Keratinocyte (primary cell): Measurements from ENCODE around the gene ABLIM1.

Source experiments
- EZH2 ChIP-seq: IDR thresholded peaks from one replicate; pipeline ENCODE4 v1.6.1; 2012; ENCODE audit warnings: inconsistent platforms, mild to moderate bottlenecking, low read length, moderate library complexity
- TF ChIP-seq, protein P1 (sequence below), 3 experiments: IDR thresholded peaks in 1 of 3; conservative IDR thresholded peaks in 1 of 3; optimal IDR thresholded peaks in 1 of 3; 2 replicates in 2 of 3; 3 replicates in 1 of 3; pipeline versions ENCODE3 to v1.5.1; 2011; ENCODE audit warnings: low read length in 3 of 3, mild to moderate bottlenecking in 3 of 3, moderate library complexity in 2 of 3, control low read depth in 1 of 3, inconsistent platforms in 1 of 3; ENCODE audit not compliant: insufficient read depth in 2 of 3; ENCODE audit errors: extremely low read depth in 1 of 3

DNA sequence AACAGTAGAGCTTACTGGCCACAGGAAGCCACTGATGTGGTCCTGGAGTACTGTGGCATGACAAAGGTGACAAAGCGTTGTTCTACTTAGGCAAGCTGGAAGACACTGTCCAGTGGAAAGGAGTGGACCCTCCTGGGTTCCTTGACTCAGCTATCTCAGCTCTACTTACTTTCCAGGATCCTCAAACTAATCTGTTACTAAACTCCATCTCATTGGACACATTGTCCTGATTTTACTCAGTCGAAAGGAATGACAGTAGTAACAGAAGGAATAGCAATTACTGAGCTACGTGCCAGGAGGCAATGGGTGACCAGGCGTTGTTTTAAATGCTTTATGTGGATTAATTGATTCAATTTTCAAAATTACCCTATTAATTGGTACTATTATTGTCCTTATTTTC, 41.6 kb downstream of the ABLIM1 start:
- TF ChIP-seq, protein P1, sequence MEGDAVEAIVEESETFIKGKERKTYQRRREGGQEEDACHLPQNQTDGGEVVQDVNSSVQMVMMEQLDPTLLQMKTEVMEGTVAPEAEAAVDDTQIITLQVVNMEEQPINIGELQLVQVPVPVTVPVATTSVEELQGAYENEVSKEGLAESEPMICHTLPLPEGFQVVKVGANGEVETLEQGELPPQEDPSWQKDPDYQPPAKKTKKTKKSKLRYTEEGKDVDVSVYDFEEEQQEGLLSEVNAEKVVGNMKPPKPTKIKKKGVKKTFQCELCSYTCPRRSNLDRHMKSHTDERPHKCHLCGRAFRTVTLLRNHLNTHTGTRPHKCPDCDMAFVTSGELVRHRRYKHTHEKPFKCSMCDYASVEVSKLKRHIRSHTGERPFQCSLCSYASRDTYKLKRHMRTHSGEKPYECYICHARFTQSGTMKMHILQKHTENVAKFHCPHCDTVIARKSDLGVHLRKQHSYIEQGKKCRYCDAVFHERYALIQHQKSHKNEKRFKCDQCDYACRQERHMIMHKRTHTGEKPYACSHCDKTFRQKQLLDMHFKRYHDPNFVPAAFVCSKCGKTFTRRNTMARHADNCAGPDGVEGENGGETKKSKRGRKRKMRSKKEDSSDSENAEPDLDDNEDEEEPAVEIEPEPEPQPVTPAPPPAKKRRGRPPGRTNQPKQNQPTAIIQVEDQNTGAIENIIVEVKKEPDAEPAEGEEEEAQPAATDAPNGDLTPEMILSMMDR (optimal IDR thresholded peaks at IDR 0.05 in 1 of 3, IDR thresholded peaks at IDR 0.05 in 1 of 3, conservative IDR thresholded peaks at IDR 0.05 in 1 of 3; ENCODE audit: extremely low read depth in 1 of 3, insufficient read depth in 2 of 3, low read length in 3 of 3): no peak
- no peak for TF ChIP-seq EZH2
